SIG-M5 treated with dmso at 0.1 percent for 504 hours (cell line): ENCODE measurements around the gene SGF29.
"Not testable (repeated sequence)": the region's sequence is repeated elsewhere in the genome, so short reads cannot be mapped to it uniquely, and the experiment has no call there.

ENCODE experiments used
- DNase-seq: peaks from one replicate; lab custom pipeline; 2025; ENCODE audit not compliant: unreplicated experiment; lab: John Stamatoyannopoulos, UW

Gene SGF29

DNA sequence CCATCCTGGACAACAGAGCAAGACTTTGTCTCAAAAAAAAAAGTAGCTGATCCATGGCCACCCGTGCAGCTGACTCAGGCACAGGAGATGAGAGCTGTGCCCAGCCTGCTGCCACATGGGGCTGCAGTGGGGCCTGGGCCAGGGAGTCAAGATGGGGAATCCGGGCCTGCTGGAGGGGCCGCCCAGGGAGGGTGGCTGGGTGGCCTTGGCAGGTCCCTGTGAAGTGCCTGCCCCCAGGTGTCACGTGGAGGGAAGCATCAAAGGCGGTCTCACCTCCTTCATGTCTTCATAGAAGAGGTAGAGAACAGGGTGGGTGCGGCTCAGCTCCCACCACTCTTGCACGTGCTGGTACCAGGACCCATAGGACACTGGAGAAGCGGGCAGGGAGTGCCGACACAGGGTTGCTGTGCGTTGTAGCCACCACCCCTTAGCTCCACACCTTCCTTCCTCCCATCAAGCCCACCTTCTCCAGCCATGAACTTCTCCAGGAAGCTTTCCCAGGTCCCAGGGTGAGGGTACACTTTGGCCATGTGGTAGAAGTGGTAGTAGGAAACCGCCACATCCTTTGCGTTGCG, 39.3 kb downstream of the SGF29 start:
- no peak for DNase-seq

DNA sequence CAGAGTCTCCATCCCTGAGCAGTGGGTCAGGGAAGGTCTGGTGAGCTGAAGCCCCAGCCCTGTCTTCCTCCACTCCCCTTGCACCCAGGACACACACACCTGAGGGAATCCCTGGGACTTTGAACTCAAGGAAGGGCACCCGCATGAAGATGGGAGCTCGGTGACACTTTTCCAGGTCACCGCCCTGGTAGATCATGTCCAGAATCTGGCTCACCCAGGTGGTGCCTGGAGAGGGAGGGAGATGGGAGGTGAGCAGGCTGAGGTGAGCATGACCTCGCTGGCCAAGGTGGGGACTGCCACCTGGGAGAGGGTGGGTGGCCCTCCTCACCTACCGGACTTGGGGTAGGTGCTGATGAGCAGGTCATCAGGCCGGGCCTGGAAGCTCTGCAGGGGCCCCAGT, 41.7 kb downstream of the SGF29 start:
- not testable (repeated sequence) for DNase-seq

DNA sequence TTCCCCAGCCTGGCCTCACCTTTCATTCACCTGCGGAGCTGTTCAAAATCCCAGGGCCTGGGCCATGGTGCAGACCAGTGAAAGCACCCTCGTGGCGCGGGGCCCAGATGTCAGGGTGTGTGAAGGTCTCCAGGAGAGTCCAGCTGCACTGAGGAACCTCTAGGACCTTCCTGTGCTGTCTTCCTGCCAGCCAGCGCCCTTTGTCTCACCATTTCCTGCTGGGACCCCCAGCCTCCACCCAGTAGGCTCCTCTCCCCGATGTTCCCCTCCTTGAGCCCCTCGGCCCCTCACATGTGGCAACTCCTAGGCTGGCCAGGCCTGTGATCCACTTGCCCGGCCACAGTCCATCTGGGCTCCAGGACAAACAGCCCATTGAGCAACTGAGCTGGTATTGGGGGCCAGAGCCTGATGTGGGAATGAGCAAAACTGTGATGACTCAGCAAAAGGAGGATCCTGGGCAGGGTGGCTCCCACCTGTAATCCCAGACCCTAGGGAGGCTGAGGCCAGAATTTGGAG, 42.5 kb downstream of the SGF29 start:
- no peak for DNase-seq

DNA sequence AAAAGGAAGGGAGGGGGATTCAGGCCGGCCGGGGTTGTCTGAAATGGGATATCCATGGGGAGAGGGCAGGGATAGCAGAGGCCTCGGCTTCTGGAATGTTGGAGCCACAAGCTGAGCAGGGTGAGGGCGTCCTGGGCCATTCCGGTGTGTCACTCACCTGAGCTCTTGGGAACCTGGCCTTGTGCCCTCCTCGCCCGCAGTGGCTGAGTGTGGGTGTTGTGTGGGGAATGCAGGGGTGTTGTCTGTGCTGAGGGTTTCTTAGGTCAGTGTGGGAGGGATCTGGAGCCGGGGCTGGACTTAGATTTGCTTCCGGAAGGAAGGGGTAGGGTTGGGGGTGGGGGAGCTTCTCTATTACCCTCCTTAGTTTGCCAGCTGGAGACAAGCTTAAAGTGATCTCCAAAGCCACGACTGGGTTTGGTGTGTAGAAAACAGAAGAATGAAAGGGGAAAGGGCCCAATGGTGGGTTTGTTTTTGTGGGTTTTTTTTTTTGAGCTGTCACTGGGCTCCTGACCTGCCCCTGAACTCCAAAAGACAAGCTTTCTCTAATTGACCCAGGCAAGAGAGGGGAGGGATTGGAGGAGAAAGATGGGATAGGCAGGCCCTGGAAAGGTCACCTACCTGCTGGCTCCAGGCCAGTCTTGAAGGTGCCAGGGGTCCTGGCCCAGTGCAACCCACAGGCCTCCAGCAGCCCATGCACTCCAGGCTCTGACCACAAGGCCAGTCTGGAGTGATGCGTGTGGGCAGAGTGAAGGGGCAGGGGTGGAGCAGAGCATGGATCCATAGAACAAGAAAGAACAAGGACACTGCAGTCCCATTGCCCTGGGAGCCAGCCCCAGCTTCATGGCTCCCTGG, 43.3 kb downstream of the SGF29 start, which contains the start of gene SULT1A2:
Gene SULT1A2 (minus strand): TSS at position 211 of the 852 bp plus-strand sequence. CDS start 1,120 bp downstream, outside the sequence.
- no peak for DNase-seq

DNA sequence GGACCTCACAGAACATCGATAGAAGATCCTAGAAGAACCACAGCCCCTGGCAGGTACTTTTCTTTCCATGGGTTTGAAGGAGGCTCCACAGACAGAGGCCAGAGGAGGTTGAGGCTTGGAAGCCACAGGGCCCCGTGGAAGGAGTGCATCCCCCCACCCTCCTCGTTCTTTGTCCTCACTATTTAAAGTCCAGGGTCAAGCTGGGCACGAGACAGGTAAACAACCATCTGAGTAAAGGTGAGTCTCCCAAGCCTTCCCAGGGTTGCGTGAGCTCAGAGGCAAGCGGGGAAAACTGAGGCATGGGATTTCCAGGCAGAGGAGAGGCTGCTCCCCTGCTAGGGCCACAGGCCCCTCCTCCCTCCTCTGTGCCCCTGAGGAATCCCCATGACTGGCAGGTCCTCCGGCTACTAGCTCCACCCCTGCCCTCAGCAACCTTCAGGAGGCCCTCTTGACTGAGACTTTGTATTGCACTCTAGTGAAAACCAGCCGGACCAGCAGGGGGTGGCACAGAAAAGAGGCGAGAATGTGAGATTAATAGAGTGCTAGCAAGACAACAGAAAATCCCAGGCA, 44.1 kb downstream of the SGF29 start:
- DNase-seq, result no peak

DNA sequence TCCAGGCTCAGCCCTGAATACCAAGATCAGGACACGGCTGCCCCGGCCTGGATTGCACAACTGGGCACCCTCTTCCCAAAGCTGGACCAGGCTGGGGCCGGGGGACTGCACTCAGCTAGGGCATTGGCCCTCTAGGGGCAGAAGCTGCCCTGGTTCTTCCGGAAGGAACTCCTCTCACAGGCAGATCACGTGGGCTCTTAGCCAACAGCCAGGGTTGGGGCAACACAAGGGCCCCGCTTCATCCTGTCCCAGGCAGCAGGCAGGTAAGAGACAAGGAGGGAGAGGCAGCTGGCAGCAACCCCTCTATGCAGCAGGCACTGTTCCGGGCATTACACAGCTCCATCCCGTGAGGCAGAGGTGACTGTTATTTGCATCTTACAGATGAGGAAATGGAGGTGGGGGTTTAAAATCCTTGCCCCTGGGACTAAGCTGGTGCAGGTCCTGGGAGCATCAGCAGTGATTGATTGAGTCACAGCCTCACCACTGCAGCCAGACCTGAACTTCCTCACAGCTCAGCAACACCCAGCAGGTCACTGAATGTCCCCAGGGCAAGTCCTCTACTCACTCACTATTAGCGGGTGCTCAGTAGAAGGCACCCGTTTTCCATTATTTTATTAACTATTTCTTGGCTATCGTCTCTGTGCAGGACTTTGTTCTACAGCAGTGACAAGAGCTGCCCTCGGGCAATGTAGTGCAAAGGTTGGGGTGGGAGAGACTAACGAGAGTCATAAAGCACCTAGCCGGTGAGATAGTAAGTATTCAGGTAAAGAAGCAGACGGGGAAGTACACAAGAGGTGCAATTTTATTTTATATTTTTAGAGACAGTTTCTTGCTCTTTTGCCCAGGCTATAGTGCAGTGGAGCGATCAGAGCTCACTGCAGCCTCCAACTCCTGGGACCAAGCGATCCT, 45.9 kb downstream of the SGF29 start:
- not testable (repeated sequence) for DNase-seq

DNA sequence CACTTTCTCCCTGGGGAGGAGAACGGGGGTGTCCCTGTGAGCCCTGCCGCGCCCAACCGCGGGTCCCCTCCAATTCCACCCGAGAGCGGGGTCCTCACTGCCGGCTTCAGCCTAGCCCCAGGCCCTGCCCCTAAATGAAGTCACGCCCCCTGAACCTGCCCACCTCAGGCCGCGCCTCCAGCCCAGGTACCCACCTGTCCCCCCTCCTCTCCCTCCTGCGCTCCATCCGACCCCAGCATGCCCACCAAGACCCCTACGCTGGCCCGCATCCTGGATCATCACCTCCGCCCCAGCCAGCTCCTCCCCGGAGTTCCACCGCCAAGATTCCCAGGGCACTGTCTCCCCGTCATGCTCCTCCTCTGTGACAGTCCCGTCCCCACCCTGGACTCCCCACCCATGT, 47.2 kb downstream of the SGF29 start:
- DNase-seq, result not testable (repeated sequence)

DNA sequence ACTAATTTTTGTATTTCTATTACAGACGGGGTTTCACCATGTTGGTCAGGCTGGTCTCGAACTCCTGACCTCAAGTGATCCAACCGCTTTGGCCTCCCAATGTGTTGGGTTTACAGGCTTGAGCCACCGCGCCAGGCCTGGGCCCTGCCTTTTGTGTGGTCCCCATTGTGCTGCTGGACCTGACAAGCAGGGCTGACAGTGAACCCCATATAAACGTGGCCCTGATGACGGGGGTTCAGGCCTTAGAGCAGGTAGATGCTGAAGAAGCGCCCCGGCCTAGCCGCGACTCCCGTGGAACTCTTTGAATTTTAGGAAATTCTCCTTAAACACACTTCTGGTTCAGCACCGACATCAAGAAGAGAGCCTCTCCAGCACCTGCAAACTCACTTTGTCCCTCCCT, 47.9 kb downstream of the SGF29 start:
- not testable (repeated sequence) for DNase-seq

DNA sequence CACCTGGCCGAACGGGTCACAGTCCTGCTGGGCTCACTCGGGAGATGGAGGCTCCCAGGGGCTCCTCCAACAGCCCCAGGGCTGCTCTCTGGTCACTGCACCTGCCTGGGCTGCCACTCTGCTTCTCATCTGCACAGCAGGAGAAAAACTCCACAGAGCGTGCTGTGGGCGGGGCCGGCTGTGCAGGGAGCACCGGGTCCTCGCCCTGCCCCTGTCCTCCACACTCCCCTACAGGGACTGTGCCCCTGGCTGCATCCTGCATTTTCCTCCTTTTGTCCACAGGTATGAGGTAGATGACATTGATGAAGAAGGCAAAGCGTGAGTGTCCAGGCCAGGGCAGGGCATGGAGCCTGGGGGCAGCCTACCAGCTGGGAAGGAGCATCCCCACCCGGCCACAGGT, 48.3 kb downstream of the SGF29 start:
- DNase-seq, result not testable (repeated sequence)

DNA sequence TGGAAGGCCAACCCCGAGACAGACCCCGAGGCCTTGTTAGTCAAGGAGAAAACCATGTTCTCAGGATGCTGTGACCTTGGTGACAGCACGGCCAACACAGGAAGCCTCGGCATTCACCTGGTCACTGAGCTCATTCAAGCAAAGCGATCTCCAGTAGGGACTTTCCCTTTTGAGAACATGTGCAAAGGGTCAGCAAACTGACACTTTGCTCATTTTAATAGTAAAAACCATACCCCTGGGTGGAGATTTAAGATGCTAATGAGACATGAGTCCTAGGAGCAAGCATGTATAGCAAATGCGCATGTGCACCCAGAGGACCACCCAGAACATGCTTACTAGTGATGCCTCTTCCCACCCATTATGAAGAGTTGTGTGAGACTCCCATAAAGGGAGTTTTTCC, 48.8 kb downstream of the SGF29 start:
- no peak for DNase-seq

DNA sequence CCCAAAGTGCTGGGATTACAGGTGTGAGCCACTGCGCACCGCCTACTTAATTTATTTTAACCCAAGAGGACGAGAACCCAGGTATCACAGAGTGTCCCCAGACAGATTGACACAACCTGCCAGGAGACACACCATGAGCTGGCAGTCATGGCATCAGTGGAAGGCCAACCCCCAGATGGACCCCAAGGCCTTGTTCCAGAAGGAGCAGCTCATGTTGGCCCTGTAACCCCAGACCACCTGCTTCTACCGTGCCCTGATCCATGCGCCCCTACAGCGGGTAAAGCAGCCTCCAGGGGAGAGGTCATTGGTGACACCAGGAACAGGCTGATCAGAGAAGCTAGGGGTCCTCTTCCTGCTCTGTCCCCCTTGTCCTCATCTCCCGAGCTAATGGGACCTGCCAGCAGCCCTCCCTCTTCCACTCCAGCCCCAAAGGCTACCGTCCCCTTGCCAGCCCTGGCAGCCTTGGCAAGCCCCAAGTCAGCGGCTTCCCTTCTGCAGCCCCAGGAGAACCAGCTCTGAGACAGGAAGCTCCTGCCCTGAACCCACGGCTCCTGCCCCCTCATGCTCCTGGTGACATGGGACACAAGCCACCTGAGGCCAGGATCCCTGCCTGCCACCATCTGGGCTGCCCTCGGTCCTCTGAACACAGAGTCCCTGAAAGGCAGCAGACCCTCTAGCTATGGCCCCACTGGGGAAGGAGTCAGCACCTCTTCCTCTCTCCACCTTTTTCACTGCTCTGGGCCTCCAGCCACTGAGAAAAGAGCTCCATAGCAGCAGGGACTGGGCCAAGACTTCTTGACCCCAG, 49.9 kb downstream of the SGF29 start:
- DNase-seq, result no peak

DNA sequence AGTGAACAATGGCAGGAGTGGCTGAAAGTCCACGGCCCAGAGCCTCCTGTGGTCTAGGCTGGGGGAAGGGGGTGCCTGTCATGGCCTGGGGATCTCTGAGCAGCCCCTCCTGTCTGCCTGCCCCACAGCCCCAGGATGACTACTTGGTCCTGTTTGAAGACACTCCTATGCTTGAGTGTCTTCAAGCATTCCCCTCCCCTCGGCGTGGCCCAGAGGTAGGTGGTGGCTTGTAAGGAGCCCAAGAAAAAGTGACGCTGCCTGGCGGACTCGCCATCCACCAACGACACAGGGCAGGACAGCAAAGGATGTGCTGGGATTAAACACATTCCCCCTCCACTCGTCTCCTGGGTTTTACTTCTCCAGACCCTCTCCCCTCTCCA, 50.5 kb downstream of the SGF29 start:
- DNase-seq, result no peak

DNA sequence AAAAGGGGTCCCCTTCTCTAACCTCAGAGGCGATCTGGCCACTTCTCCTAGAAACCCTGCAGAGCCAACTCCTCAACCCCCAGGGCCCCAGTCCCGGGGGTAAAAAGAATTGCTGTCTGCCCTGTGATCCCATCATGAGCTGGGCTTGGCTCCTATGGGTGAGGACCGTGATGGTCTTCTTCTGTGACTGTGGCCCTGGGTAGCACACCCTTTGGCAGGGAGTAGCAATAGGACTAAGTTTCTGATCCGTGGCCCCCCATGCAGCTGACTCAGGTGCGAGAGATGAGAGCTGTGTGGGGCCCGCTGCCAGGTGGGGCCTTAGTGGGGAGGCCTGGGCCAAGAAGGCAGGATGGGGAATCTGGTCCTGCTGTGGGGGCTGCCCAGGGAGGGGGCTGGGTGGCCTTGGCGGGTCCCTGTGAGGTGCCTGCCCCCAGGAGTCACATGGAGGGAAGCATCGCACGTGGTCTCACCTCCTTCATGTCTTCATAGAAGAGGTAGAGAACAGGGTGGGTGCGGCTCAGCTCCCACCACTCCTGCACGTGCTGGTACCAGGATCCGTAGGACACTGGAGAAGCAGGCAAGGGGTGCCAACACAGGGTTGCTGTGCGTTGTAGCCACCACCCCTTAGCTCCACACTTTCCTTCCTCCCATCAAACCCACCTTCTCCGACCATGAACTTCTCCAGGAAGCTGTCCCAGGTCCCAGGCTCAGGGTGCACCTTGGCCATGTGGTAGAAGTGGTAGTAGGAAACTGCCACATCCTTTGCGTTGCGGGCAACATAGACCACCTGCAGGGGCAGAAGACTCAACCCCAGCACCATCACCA, 52.8 kb downstream of the SGF29 start:
- DNase-seq, result no peak

DNA sequence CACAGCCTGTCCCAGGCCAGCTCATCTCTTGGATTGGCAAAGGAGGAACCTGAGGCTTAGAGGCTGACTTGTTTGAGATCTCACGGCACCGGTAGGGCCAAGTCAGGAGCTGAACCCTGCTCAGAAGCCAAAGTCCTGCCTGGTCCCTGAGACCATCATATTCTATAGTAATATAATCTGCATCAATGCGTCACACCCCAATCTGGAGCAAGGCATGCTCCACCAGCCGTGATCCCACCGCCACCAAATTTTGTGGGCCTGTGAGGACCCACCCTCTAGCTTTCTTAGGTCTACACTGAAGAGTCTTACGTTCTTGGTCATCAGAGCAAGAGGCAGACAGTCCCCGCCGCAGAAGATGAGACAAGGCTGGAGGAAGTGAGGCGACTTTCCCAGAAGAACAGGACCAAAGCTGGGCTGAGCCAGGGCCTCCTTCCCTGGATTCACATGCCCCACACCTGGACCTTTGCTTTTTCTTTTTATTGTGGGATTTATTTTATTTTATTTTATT, 53.5 kb downstream of the SGF29 start:
- DNase-seq, result no peak

DNA sequence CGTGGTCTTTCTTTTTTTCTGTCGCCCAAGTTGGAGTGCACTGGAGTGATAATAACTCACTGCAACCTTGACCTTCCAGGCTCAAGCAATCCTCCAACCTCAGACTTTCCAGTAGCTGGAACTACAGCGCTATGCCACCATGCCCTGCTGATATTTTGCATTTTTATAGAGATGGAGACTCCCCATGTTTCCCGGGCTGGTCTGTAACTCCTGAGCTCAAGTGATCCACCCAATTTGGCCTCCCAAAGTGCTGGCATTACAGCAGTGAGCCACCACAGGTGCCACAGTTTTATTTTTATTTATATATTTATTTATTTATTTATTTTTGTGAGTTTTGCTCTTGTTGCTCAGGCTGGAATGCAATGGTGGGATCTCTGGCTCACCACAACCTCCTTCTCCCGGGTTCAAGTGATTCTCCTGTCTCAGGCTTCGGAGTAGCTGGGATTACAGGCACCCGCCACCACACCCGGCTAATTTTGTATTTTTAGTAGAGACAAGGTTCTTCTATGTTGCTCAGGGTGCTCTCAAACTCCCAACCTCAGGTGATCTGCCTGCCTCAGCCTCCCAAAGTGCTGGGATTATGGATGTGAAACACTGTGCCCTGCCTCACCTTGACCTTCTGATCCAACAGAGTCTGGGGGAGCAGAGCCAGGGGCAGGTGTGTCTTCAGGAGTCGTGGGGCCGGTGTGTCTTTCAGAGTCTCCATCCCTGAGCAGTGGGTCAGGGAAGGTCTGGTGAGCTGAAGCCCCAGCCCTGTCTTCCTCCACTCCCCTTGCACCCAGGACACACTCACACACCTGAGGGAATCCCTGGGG, 54.2 kb downstream of the SGF29 start:
- DNase-seq, result not testable (repeated sequence)

DNA sequence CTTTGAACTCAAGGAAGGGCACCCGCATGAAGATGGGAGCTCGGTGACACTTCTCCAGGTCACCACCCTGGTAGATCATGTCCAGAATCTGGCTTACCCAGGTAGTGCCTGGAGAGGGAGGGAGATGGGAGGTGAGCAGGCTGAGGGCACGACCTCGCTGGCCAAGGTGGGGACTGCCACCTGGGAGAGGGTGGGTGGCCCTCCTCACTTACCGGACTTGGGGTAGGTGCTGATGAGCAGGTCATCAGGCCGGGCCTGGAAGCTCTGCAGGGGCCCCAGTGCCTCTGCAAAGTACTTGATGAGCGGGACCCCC, 54.7 kb downstream of the SGF29 start:
- DNase-seq, result not testable (repeated sequence)

DNA sequence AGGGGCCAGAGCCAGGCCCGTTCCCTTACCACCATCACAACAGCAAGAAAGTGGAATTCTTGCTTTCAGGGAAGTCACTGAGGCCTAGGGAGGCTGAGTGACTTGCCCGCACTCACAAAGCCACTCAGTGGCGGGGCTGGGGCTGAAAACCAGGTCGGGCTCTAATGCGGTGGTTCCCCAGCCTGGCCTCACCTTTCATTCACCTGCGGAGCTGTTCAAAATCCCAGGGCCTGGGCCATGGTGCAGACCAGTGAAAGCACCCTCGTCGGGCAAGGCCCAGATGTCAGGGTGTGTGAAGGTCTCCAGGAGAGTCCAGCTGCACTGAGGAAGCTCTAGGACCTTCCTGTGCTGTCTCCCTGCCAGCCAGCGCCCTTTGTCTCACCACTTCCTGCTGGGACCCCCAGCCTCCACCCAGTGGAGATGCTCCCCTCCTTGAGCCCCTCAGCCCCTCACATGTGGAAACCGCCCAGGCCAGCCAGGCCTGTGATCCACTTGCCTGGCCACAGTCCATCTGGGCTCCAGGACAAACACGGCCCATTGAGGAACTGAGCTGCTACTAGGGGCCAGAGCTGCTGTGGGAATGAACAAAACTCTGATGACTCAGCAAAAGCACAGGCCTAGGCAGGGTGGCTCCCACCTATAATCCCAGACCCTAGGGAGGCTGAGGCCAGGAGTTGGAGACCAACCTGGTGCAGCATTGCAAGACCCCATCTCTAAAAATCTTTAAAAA, 55.3 kb downstream of the SGF29 start:
- not testable (repeated sequence) for DNase-seq
